ENCODE data around the gene CCDC9.
"Not testable (repeated sequence)": the region's sequence is repeated elsewhere in the genome, so short reads cannot be mapped to it uniquely, and the experiment has no call there.

The CCDC9 gene

DNA sequence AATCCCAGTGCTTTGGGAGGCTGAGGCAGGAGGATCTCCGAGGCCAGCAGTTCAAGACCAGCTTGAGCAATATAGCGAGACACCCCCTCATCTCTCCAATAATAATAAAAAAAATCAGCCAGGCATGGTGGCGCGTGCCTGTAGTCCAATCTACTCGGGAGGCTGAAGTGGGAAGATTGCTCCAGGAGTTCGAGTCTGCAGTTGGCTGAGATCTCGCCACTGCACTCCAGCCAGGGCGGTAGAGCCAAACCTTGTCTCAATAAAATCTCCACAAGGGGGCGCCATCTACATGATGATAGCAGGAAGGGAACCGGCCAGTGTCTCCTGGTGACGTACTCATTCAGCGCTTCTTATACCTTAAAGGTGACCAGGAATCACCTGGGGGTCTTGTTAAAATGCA is 39.7 kb downstream of the CCDC9 start:
- Histone ChIP-seq H3K4me1 (ENCODE audit: insufficient read depth, low read length) (no peaks in the 10 kb centered on the region), H3K36me3 (ENCODE audit: insufficient read depth, low read length) (no peaks in the 10 kb centered on the region), H3K9ac (ENCODE audit: low read depth, low read length) (no peak overlapping the region), H3K27ac (ENCODE audit: low read length) (no peak overlapping the region), H3K27me3 (ENCODE audit: insufficient read depth, low read length, poor library complexity) (no peaks in the 10 kb centered on the region), H4K20me1 (ENCODE audit: insufficient read depth, low read length) (no peaks in the 10 kb centered on the region), H3K79me2 (ENCODE audit: insufficient read depth, low read length) (no peaks in the 10 kb centered on the region), H2AFZ (ENCODE audit: low read depth, low read length) (no peak overlapping the region), H3K9me3 (ENCODE audit: insufficient read depth, low read length, severe bottlenecking) (no peaks in the 10 kb centered on the region), H3K4me3 (ENCODE audit: low read depth in 1 of 2, low read length in 2 of 2) (no peak overlapping the region), H3K4me2 (ENCODE audit: insufficient read depth, low read length) (no peak overlapping the region)
- DNase-seq (peak; percentile 76), ATAC-seq (ENCODE audit: insufficient read depth, low read depth) (peak; percentile 90)
- TF ChIP-seq CTCF (IDR thresholded peaks at IDR 0.05; ENCODE audit: borderline replicate concordance, extremely low read depth, low read length, poor library complexity, severe bottlenecking), result peak; percentile 81
- no peak for TF ChIP-seq EZH2 (IDR thresholded peaks at IDR 0.05; ENCODE audit: borderline replicate concordance, low read depth, low read length, severe bottlenecking)

DNA sequence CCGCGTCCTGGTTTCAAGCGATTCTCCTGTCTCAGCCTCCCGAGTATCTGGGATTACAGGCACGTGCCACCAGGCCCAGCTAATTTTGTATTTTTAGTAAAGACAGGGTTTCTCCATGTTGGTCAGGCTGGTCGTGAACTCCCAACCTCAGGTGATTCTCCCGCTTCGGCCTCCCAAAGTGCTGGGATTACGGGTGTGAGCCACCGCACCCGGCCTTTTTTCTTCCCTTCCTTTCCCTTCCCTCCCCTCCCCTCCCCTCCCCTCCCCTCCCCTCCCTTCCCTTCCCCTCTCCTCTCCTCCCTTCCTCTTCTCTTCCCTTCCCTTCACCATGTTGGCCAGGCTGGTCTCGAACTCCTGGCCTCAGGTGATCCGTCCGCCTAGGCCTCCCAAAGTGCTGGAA is 44.5 kb downstream of the CCDC9 start:
- not testable (repeated sequence) for H3K36me3 ChIP-seq (ENCODE audit: insufficient read depth, low read length); H3K4me2 ChIP-seq (ENCODE audit: insufficient read depth, low read length); H3K4me1 ChIP-seq (ENCODE audit: insufficient read depth, low read length); DNase-seq; H3K27ac ChIP-seq (ENCODE audit: low read length); H2AFZ ChIP-seq (ENCODE audit: low read depth, low read length); H3K4me3 ChIP-seq (ENCODE audit: low read depth in 1 of 2, low read length in 2 of 2); H3K9me3 ChIP-seq (ENCODE audit: insufficient read depth, low read length, severe bottlenecking); H4K20me1 ChIP-seq (ENCODE audit: insufficient read depth, low read length); H3K27me3 ChIP-seq (ENCODE audit: insufficient read depth, low read length, poor library complexity); H3K9ac ChIP-seq (ENCODE audit: low read depth, low read length); ATAC-seq (ENCODE audit: insufficient read depth, low read depth); H3K79me2 ChIP-seq (ENCODE audit: insufficient read depth, low read length)

DNA sequence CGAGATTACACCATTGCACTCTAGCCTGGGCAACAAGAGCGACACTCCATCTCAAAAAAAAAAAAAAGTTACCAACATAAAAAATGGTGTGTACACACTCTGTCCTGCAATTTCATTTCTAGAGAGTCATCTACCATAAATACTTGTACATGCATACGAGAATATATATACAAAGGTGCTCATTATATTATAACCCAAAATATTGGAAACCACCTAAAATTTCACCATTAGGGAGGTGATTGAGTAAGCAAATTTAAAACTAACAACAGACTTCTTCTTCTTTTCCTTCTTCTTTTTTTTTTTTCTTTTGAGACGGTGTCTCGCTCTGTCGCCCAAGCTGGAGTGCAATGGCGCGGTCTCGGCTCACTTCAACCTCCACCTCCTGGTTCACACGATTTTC is 45.9 kb downstream of the CCDC9 start:
- TF ChIP-seq CTCF (IDR thresholded peaks at IDR 0.05; ENCODE audit: borderline replicate concordance, extremely low read depth, low read length, poor library complexity, severe bottlenecking), result no peak
- no peak for TF ChIP-seq EZH2 (IDR thresholded peaks at IDR 0.05; ENCODE audit: borderline replicate concordance, low read depth, low read length, severe bottlenecking)
- Histone ChIP-seq H4K20me1 (ENCODE audit: insufficient read depth, low read length) (no peaks in the 10 kb centered on the region), H3K4me1 (ENCODE audit: insufficient read depth, low read length) (0 out of 2 replicates have a peak, but pooled peaks cover 5% of the 10 kb centered on the region), H3K79me2 (ENCODE audit: insufficient read depth, low read length) (no peaks in the 10 kb centered on the region), H3K9ac (ENCODE audit: low read depth, low read length) (no peak overlapping the region), H2AFZ (ENCODE audit: low read depth, low read length) (no peak overlapping the region), H3K4me2 (ENCODE audit: insufficient read depth, low read length) (no peak overlapping the region), H3K36me3 (ENCODE audit: insufficient read depth, low read length) (no peaks in the 10 kb centered on the region), H3K4me3 (ENCODE audit: low read depth in 1 of 2, low read length in 2 of 2) (no peak overlapping the region), H3K9me3 (ENCODE audit: insufficient read depth, low read length, severe bottlenecking) (no peaks in the 10 kb centered on the region), H3K27me3 (ENCODE audit: insufficient read depth, low read length, poor library complexity) (no peaks in the 10 kb centered on the region), H3K27ac (ENCODE audit: low read length) (no peak overlapping the region)
- DNase-seq (no peak), ATAC-seq (ENCODE audit: insufficient read depth, low read depth) (no peak)

DNA sequence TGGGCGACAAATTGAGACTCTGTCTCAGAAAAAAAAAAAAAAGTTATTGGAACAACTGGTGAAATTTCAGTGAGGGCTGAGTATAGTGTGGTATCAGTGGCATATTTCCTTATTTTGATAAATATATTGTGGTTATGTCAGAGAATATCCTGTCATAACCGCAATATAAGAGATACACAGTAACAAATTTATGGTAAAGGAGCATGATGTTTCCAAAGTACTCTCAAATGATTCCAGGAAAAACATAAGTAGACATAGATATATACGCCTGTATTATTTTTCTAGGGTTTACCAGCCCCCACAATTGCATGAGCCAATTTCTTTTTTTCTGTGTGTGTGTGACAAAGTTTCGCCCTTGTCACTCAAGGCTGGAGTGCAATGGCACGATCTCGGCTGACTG is 47.6 kb downstream of the CCDC9 start:
- Histone ChIP-seq H3K36me3 (ENCODE audit: insufficient read depth, low read length) (no peaks in the 10 kb centered on the region), H3K4me2 (ENCODE audit: insufficient read depth, low read length) (no peak overlapping the region), H3K79me2 (ENCODE audit: insufficient read depth, low read length) (no peaks in the 10 kb centered on the region), H3K4me1 (ENCODE audit: insufficient read depth, low read length) (0 out of 2 replicates have a peak, but pooled peaks cover 5% of the 10 kb centered on the region), H3K9me3 (ENCODE audit: insufficient read depth, low read length, severe bottlenecking) (no peaks in the 10 kb centered on the region), H4K20me1 (ENCODE audit: insufficient read depth, low read length) (no peaks in the 10 kb centered on the region), H3K27me3 (ENCODE audit: insufficient read depth, low read length, poor library complexity) (no peaks in the 10 kb centered on the region), H3K4me3 (ENCODE audit: low read depth in 1 of 2, low read length in 2 of 2) (no peak overlapping the region), H3K9ac (ENCODE audit: low read depth, low read length) (no peak overlapping the region), H3K27ac (ENCODE audit: low read length) (no peak overlapping the region), H2AFZ (ENCODE audit: low read depth, low read length) (no peak overlapping the region)
- DNase-seq (no peak), ATAC-seq (ENCODE audit: insufficient read depth, low read depth) (no peak)
- TF ChIP-seq EZH2 (IDR thresholded peaks at IDR 0.05; ENCODE audit: borderline replicate concordance, low read depth, low read length, severe bottlenecking) (no peak), CTCF (IDR thresholded peaks at IDR 0.05; ENCODE audit: borderline replicate concordance, extremely low read depth, low read length, poor library complexity, severe bottlenecking) (no peak)

All from DND-41 (cell line).